HG03565 (cell line): ENCODE measurements around the gene NXPH1.

Experiments
- ATAC-seq: cut with Tn5 transposase; IDR thresholded peaks from one replicate; pipeline ENCODE4 v1.9.1; 2021; ENCODE audit warnings: mild to moderate bottlenecking, moderate library complexity; ENCODE audit not compliant: unreplicated experiment

The NXPH1 gene

DNA sequence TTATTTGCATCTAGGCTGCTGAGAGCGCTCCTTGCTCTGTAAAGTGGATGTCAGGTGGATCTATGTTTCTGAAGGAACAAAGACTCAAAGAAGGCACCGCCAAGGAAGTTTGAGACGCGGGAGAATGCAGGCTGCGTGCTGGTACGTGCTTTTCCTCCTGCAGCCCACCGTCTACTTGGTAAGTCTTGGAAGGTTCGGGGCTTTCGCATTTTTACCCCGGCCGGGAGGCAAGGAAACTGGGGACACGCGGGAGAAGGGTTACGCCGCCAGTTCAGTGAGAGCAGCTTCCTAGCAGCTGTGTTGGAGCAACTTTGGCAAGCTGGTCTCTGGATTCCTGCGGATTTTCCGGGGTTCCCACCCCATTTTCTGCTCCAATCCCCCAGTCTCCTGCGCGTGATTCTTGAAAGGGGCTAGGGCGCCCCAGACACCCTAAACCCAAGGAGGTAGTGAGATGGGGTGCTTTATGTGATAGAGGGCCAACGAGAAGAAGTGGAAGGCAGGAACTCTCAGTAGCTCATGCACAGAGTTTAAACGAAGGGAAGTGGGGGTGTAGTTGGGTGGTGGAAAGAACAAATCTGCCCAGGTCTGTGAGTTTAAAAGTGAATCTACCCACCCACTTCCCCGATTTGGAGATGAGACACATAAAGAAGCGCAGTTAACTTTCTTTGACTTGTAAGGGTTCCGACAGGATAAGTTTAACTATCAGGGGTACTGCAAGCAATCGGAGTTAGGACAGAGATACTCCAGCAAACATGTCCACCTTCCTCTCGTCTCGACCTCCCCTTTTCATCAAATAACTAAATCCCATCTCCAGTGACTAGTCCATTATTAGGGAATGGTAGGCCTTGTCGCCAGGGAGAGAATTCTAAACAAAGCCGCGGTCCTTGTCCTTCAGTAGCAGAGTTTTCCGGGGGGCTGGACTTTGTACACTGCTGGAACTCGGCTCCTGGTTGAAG, 2.5 kb downstream of the NXPH1 start:
- no peak for ATAC-seq

DNA sequence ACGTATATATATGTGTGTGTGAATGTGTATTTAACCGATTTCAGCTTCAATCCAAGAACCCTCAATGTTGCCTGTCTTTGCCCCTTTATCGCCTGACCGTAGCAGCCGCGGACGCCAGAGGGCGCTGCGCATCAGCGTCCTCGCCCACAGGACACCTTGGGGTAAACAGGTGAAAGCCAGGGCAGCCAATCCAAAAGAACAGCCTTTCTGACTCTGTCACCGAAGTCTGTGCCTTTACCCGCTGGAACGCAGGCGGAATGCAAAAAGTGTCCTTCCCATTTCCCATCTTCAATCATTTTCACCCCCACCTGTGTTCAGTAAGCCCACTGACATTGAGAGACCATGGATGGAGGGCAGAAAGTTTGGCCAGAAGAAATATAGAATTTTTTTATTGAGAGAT, 3.6 kb downstream of the NXPH1 start:
- ATAC-seq = peak; percentile 77

GRCh38 chr7:8437606-8438005, 4.2 kb downstream of the NXPH1 start:
- no peak for ATAC-seq

GRCh38 chr7:8440670-8441069, 7.3 kb downstream of the NXPH1 start:
- ATAC-seq = no peak

GRCh38 chr7:8441106-8441965, 7.9 kb downstream of the NXPH1 start:
- ATAC-seq = no peak

DNA sequence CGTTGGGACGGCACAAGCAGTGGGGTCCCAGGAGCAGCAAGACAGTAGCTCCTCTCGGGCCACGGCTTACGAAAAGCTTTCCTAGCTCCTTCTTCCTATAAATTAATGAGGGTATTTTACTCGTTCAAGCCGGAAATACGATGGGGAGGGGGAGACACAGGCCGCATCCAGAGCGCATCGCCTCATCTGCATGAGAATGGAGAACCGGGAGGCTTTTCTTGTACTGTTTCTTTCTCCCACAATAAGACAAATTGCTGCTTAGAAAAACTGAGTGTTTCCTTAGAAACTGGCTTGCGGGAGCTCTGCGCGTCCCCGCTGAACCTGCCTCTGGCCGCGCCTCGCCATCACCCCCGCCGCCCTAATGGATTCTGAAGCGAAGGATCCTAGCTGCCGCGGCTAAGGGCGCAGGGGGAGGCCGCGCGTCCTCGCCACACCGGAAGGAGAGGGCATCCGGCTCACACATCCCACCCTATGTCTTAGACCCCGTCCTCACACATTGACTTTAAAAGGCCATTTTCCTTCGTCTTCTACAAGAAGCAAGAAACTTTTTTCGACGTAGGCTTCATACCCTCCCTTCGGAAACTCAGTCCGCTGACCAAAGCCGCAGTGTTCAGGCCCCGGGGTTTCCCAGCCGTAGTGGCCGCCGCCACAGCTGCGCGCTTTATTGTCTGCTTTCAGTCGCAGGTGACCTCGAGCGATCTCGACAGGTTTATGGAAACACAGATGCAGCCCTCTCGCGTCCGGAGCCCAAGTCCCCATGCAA, 8.8 kb downstream of the NXPH1 start:
- no peak for ATAC-seq

GRCh38 chr7:8442814-8443304, 9.4 kb downstream of the NXPH1 start:
- ATAC-seq = no peak

DNA sequence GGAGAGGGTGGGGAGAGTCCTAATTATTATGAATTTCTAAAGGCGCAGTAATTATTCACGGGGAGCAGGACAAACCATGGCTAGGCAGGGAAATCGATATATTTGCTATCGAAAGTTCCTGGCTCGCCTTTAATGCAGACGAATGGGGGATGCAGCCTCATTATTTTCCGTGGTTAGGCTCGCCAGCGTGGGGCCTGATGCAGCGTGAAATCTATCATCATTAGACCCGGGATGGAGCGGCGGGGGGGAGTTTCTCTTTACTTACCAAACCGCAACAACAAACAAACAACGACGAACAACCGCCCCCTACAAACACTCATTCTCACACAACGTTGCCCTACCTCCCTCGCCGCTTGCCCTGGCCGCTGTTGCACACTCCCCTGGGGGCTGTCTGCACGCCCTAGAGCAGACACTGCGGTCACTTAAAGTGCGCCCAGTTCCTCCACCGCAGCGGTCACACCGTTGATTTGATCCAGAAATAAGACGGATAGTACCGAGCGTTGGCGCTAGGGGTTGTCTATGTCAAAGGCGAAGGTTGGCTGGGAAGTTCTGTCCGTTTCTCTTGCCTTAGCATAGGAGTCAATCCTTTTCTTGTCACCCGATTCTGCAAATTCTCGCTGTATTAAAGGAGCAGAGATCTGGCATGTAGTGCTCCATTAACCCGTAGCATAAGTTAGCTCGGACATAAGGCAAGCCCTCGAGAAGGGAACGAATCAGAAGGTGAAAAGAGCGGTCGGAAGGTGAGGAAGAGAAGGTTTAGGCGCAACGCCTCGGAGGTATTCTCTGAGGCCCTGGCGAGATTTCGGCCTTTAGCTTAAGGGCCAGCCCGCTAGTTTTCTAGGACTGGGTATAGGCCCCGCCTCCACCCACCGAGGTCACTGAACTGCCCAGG, 10.4 kb downstream of the NXPH1 start:
- ATAC-seq = no peak

DNA sequence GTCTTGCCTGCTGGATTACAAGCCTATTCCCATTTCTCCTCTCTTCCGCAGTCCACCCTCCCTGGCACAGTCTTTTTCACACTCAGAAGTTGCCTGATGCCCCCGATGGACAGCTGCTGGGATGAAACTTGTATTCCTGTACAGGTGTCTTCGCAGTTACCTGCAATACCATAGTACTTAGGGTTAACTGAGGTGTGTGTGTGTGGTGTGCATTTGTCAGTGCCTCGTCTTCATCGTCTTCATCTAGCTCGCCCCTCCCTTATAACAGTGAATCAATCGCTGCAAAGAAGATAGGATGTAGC, 11.0 kb downstream of the NXPH1 start:
- no peak for ATAC-seq

DNA sequence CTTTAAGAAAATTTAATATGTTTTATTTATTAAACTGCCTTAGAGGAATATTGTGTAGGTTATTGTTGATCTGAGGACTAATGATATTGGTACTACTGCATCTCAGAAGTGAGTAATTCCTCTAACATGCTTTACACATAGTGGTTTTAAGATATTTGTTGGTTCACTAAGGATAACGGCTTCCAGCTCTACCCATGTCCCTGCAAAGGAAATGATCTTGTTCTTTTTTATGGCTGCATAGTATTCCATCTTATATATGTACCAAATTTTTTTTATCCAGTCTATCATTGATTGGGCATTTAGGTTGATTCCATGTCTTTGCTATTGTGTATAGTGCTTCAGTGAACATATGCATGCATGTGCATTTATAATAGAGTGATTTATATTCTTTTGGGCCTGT, 20.1 kb downstream of the NXPH1 start:
- ATAC-seq = no peak

GRCh38 chr7:8455426-8455825, 22.0 kb downstream of the NXPH1 start:
- ATAC-seq = no peak

DNA sequence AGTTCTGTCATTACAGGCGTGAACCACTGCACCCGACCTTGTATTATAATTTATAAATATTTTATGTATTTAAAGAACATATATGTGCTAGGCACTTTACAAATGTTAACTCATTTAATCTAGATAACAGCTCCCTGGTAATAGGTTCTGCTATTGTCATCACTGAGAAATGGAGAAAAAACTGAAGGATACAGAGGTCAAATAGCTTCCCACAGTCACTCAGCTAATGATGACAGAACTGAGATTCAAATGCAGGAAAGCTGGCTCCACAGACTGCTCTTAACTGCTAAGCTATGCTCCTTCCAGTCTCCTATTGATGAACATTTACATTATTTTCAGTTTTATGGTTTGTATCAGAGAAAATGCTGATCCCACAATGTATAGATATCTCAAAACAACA, 28.9 kb downstream of the NXPH1 start:
- no peak for ATAC-seq

DNA sequence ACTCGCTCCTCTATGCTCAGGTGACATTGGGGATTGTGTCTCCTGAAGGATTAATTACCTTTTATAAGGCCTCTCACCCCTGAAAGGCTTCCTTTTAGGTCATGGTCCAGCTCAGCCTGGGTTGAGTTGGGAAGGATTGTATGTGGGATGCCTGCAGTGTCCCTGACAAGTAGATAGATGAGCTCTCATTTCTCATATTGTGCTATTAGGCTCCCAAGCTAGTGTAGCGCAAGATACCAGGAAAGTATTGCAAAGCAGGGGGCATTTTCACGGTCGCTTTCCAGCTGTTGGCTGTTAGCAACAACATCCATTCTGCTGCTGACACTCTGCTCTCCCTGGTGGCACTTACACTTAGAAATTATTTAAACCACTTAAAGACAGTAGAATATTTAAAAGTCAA, 31.9 kb downstream of the NXPH1 start:
- no peak for ATAC-seq

DNA sequence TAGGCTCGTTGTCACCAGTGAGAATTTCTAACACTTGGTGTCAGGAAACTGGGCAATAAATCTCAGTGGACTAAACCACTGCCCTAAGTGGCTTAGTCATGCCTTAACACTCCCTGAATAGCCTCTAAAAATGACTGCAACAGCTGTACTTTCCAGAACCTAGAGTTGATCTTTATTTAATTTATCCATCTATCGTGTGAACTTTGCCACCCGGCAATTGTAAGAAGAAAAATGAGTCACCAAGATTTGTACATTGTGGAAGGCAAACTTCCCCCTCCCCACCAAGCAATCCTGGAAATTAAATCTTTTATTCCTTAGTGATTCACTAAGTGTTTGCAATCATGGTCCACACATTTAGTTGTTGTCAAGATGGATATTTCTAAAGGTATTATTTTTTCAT, 47.1 kb downstream of the NXPH1 start:
- no peak for ATAC-seq

DNA sequence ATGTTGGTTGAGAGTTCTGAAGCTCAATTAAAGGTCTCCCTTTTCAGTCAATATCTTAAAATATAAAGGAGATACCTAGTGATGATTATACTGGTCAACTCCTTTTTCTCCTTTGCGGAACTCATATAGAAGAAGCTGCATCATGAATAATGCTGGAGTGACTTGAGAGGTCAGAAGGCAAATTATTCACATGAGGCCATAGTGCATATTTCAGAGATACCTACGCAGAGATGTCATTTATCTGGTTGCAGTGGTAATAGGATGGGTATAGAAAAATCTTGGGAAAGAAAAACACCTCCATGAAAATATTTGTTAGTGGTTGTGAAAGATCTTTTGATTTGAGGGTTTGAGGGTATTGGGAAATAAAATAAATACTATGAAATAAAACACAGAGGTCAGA, 47.7 kb downstream of the NXPH1 start:
- ATAC-seq = no peak

GRCh38 chr7:8481752-8482446, 48.5 kb downstream of the NXPH1 start:
- no peak for ATAC-seq

- no peak for ATAC-seq
Measured at GRCh38 chr7:8490391-8491045, 57.1 kb downstream of the NXPH1 start.

GRCh38 chr7:8491106-8491505, 57.7 kb downstream of the NXPH1 start:
- ATAC-seq = no peak
